ENCODE results near the gene NUP93. TPM values are rescaled to one million over a fixed set of nuclear protein-coding genes. Genes with fewer than 3 reads are reported as not detected.

The NUP93 gene
- total and polyA plus RNA-seq, 2 experiments from 2014 or later, result 139 to 187 TPM

GRCh38 chr16:56861092-56861610, 131.2 kb downstream of the NUP93 start (continued):
- TF ChIP-seq REST (IDR thresholded peaks at IDR 0.05; ENCODE audit: unreplicated experiment) (no peak), CREB1 (CRISPR knock-in tag; IDR thresholded peaks at IDR 0.05; ENCODE audit: low read depth) (no peak), CTCF (conservative IDR thresholded peaks at IDR 0.05; ENCODE audit: low read depth in 2 of 2) (no peak), POLR2AphosphoS5 (IDR thresholded peaks at IDR 0.05; ENCODE audit: low read depth) (no peak), ETS1 (IDR thresholded peaks at IDR 0.05) (no peak), JUNB (IDR thresholded peaks at IDR 0.05; ENCODE audit: unreplicated experiment) (no peak), ZNF331 (CRISPR knock-in tag; IDR thresholded peaks at IDR 0.05; ENCODE audit: low read depth) (no peak), ZNF114 (CRISPR knock-in tag; IDR thresholded peaks at IDR 0.05) (no peak), NANOG (IDR thresholded peaks at IDR 0.05; ENCODE audit: borderline replicate concordance) (no peak)

- H3K36me3 Mint-ChIP-seq (ENCODE audit: low read depth), result no peaks in the 10 kb centered on the region
- no peaks in the 10 kb centered on the region for H3K27me3 ChIP-seq (ENCODE audit: insufficient read depth)
- H3K4me2 ChIP-seq, result no peak overlapping the region
- DNase-seq (ENCODE audit: low spot score) (no peak), ATAC-seq (no peak)
- no peak overlapping the region for H3K27ac Mint-ChIP-seq
- peaks cover 6% of the 10 kb centered on the region for H3K27me3 Mint-ChIP-seq (ENCODE audit: insufficient read depth, low read depth, poor library complexity)
- TF ChIP-seq POLR2AphosphoS5 (IDR thresholded peaks at IDR 0.05; ENCODE audit: low read depth) (no peak), CTCF (conservative IDR thresholded peaks at IDR 0.05; ENCODE audit: low read depth in 2 of 2) (no peak), ZNF114 (CRISPR knock-in tag; IDR thresholded peaks at IDR 0.05) (no peak), EZH2phosphoT487 (IDR thresholded peaks at IDR 0.05; ENCODE audit: unreplicated experiment) (no peak), JUNB (IDR thresholded peaks at IDR 0.05; ENCODE audit: unreplicated experiment) (no peak), NANOG (IDR thresholded peaks at IDR 0.05; ENCODE audit: borderline replicate concordance) (no peak)
- no peak overlapping the region for H3K4me3 ChIP-seq
- no peaks in the 10 kb centered on the region for H3K9me3 Mint-ChIP-seq
- H3K4me3 Mint-ChIP-seq, result no peak overlapping the region
- H3K79me2 ChIP-seq (replicated peaks; ENCODE audit: insufficient read depth), result no peaks in the 10 kb centered on the region
- H3K36me3 ChIP-seq (ENCODE audit: insufficient read depth), result no peaks in the 10 kb centered on the region
- no peaks in the 10 kb centered on the region for H4K20me1 ChIP-seq (replicated peaks; ENCODE audit: insufficient read depth)
- no peak overlapping the region for H3K27ac ChIP-seq (ENCODE audit: low read depth)
- no peak overlapping the region for H2AFZ ChIP-seq
- H3K9me2 ChIP-seq (ENCODE audit: insufficient read depth), result no peaks in the 10 kb centered on the region
- H3K4me1 ChIP-seq (ENCODE audit: insufficient read depth), result no peaks in the 10 kb centered on the region
- peaks cover 6% of the 10 kb centered on the region; the same call in 2 of the 3 replicates for H3K4me1 Mint-ChIP-seq
- no peaks in the 10 kb centered on the region for H3F3A ChIP-seq (replicated peaks; ENCODE audit: low read depth)
Observed at GRCh38 chr16:56861756-56862155, 131.8 kb downstream of the NUP93 start.

All from GM23338 (cell line).